Thyroid gland (tissue), 4 donors: ENCODE data around the gene UHRF1.

Experiments used
- CTCF ChIP-seq, 6 experiments: fragments of 200-600 bp in 3 of 6; fragments of 450-650 bp in 3 of 6; sonication (generic) in 3 of 6; IDR thresholded peaks; one replicate each; pipeline ENCODE4 v1.5.1; 2016 to 2019; ENCODE audit warnings: antibody characterized with exemption in 6 of 6, mild to moderate bottlenecking in 2 of 6, inconsistent platforms in 1 of 6, moderate library complexity in 1 of 6
- POLR2A ChIP-seq, 2 donors: fragments of 450-650 bp; IDR thresholded peaks; one replicate each; pipeline ENCODE4 v1.6.1; 2017; ENCODE audit warnings: antibody characterized with exemption in 2 of 2, mild to moderate bottlenecking in 2 of 2, moderate library complexity in 1 of 2

GRCh38 chr19:5003781-5004180, 94.5 kb downstream of the UHRF1 start:
- no peak for TF ChIP-seq CTCF (IDR thresholded peaks at IDR 0.05)
- TF ChIP-seq POLR2A (IDR thresholded peaks at IDR 0.05), result peak in 1 of 2 donors; percentile 44
